Measurements from ENCODE around the gene FYB1. TPM values are rescaled to one million over a fixed set of nuclear protein-coding genes. Genes with fewer than 3 reads are reported as not detected.

The FYB1 gene
- total RNA-seq, 1 donor from 2014 or later, result 4.5 TPM

GRCh38 chr5:39137819-39138451 lies 81.4 kb downstream of the FYB1 start:
- intact Hi-C loops (cut with DNase I), result no loop called here
- no peak for DNase-seq (ENCODE audit: low spot score)

- intact Hi-C loops (cut with DNase I), result no loop called here
Observed at GRCh38 chr5:39137391-39137790, 82.0 kb downstream of the FYB1 start.

GRCh38 chr5:39132792-39133191 lies 86.6 kb downstream of the FYB1 start:
- DNase-seq (ENCODE audit: low spot score), result no peak
- intact Hi-C loops (cut with DNase I), result no loop called here

More at GRCh38 chr5:39137391-39137790, 82.0 kb downstream of the FYB1 start:
- DNase-seq (ENCODE audit: low spot score), result no peak

- intact Hi-C loops (cut with DNase I), result no loop called here
Observed at GRCh38 chr5:39132128-39132447, 87.3 kb downstream of the FYB1 start.

DNA sequence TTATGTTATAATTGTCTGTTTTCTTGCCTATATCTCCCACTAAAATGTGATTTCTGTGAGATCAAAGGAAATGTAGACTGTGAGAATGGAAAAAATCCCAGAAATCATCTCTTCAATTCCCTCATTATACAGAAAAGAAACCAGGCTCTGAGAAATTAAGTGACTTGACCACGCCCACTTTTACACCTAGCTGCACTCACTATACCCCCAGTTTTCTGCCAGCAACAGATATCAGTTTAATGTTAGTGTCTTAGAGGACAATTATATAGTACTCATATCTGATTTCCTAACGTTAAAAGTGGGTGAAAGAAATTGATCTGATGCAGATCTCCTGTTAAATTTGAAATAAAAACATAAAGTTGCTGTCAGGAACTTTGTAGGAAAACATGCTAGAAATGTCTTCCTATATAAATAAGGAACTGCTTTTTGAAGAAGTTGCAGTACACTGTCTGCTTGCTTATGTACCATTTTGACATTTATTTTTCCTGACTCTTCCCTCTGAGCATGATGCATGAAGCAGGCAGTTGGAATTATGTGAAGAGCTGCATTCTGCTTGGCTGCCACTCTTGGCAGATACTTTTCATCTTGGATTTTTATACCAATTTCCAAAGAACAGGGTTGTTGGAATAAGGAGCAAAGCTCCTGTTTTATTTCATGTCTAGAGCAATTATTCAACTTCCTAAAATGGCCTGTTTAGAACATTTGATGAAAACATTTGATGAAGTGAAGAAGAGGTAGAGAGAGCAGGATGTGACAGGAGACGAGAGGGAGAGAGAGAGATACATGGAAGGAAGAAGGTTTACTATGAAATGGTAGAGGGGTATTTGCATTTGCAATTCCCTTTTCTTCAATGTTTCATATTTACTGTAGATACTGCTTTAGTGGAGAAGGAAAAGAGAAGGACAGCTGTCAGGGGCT lies 87.9 kb downstream of the FYB1 start:
- intact Hi-C loops (cut with DNase I), result no loop called here
- no peak for DNase-seq (ENCODE audit: low spot score)

More at GRCh38 chr5:39132128-39132447, 87.3 kb downstream of the FYB1 start:
- no peak for DNase-seq (ENCODE audit: low spot score)

GRCh38 chr5:39130716-39131115 lies 88.6 kb downstream of the FYB1 start:
- DNase-seq (ENCODE audit: low spot score), result no peak
- intact Hi-C loops (cut with DNase I), result no loop called here

- intact Hi-C loops (cut with DNase I), result no loop called here
- DNase-seq (ENCODE audit: low spot score), result no peak
Observed at GRCh38 chr5:39121922-39122321, 97.4 kb downstream of the FYB1 start.

DNA sequence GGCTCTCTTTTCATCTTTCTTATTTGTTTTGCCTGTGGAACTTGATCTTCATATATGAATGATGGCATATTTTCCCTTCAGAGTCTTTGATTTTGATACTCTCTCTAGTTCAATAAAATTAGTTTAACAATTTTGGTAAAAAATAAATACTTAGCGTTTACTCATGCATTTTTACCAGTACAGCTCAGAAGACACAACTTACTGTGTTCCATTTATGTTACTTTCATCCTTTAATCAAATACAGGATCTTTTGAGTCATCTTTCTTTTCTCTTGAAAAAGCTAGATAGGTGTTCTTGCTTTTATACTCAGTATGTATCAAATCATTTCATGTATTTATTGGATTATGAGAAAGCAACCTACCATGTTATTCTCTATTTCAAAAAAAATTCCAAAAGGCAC lies 98.0 kb downstream of the FYB1 start:
- no peak for DNase-seq (ENCODE audit: low spot score)
- intact Hi-C loops (cut with DNase I), result no loop called here

GRCh38 chr5:39120052-39120420 lies 99.3 kb downstream of the FYB1 start:
- intact Hi-C loops (cut with DNase I), result no loop called here
- DNase-seq (ENCODE audit: low spot score), result no peak

- intact Hi-C loops (cut with DNase I), result no loop called here
- no peak for DNase-seq (ENCODE audit: low spot score)
Observed at GRCh38 chr5:39119404-39120051, 99.8 kb downstream of the FYB1 start.

DNA sequence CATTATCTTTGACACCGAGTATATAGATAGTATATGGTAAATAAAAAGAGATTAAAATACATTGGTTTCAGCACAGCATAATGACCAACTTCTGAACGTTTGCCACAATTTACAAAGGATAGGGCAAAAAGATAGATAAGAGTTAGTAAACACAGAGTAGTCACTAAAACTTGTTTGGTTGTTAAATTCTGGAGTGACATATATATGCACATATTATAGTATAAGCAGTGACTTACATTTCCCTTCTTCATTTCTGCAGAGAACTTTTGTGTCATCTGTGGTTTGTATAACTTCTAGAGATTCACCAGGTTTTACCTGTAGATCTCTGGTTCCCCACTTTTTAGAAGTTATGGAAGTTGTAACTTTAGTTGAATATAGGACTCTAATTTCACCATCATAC lies 100.7 kb downstream of the FYB1 start:
- intact Hi-C loops (cut with DNase I), result no loop called here
- no peak for DNase-seq (ENCODE audit: low spot score)

- intact Hi-C loops (cut with DNase I), result no loop called here
Observed at GRCh38 chr5:39117401-39117800, 102.0 kb downstream of the FYB1 start.

DNA sequence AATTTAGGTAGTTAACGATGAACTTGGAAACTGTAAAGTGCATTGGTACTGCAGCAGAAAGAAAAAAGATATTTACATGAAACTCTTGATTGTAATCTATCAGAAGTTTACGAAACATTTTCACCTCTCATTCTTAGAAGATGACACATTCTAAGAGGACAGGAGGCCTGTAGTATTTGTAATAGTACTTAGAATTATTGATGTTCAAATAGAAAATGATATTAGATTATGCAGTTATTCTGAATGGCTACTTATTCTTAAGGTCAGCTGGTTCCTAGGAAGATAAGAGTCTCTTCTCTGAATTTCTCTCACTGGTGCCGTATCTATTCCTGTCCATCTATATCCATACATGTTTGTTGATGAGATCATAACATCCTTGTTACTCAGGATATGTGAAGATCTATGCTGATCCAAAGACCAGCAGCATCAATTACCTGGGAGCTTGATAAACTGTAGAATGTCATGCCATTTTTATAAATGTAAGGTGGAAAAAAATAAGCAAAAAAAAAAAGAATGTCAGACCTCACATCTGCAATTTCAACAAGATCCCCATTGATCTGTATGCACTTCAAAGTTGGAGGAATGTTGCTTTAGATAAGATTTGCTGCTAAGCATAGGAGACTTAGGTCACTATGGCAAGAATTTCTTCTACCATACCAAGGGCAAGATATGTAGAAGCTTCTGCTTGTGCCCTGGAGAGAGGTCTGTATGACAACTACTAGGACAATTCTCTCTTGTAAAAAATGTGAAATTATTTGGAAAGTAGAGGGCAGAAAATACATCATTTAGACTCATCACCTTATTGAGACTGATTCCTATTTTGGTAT lies 102.8 kb downstream of the FYB1 start:
- intact Hi-C loops (cut with DNase I), result no loop called here
- DNase-seq (ENCODE audit: low spot score), result no peak

More at GRCh38 chr5:39117401-39117800, 102.0 kb downstream of the FYB1 start:
- DNase-seq (ENCODE audit: low spot score), result no peak

DNA sequence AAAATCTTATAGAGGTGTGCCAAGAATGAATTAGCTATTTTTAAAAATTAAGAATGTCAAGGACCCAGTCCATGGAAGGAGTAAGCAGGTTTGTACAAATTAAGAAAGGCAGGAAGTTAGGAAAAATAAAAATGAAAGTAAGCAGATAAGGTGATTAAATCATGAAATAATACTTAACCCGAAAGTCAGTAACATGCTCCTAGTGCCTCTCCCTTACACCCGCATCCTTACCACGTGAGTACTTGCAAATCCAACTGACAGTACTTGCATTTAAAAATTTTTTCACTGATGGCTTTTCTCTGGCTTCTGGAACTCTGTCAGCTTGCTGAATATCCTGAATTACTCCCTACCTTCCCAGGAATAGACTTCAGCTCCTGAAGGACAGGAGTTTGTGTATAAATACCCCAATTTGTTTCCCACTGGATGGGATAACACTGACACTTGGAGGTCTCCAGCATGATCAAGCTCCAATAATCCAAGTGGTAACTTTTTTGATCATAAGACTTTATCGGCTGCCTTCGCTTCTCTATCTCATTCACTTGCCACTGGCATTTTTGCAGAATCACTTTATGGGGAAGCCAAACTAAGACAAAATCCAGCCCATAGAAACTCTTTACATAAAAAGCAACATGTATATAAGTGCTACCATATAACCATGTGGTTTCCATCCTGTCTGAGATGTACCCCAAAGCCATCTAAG lies 103.6 kb downstream of the FYB1 start:
- no peak for DNase-seq (ENCODE audit: low spot score)
- intact Hi-C loops (cut with DNase I), result no loop called here

DNA sequence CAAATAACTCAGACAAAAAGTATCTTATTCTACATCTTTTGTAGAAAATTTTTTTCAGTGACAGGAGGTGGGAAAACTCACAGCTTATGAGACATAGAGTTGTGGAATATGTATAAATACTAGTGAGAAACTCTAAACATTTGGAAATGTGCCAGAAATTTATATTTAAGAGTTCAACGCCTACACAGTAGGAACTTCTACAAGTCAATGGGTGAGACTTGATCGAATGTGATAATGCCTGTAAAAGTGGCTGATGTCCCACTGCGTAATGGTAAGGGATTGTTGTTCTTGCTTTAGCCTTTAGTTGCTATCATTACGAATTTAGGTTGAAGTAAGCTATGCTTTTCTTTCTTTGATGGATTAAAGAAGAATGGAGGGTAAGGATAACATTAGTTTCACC lies 105.2 kb downstream of the FYB1 start:
- no peak for DNase-seq (ENCODE audit: low spot score)
- intact Hi-C loops (cut with DNase I), result no loop called here

DNA sequence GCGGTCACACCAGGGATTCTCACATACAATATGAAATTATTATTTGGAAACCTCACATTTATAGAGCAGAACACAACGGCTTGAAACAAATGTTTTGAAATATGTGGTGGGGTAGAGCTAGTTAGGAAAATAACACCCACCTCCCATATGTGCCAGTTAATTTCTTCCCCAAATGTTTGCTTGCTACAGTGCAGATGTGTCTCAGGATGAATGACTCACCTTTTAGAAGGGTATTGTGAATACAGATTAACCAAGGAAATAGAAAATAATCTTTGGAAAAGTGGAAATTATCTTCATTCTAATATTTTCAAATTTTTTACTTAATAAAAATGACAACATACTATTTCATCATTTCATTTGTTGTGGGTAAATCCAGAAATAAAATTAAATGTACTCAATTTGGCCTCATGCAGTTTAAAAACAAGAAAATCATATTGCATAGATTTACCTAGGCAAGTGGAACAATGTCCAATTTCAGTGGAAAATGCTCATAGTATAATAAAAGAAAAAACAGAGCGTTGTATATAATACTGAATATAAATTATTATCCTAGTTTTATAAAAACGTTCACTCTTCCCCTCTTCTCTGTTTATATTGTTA lies 105.9 kb downstream of the FYB1 start:
- intact Hi-C loops (cut with DNase I), result no loop called here
- DNase-seq (ENCODE audit: low spot score), result no peak

- intact Hi-C loops (cut with DNase I), result no loop called here
- DNase-seq (ENCODE audit: low spot score), result no peak
Observed at GRCh38 chr5:39109606-39110005, 109.8 kb downstream of the FYB1 start.

DNA sequence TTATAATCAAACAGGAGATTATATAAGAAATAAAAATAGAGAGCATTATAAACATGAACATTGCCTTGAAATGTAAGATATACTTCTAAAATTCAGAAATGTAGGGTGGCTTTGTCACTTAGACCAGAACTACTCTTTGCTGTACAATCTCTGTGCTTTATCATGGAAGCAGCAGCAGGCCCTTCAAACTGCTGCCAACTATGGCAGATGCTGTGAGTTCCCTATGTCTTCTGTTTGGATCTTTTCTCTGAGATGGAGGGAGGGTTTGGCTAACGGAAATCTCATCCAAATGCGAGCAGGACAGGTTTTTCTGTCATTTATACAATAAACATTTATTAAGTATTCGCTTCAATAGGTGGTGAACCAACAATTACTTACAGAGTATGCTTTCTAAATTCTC lies 110.4 kb downstream of the FYB1 start:
- DNase-seq (ENCODE audit: low spot score), result no peak
- intact Hi-C loops (cut with DNase I), result no loop called here

- intact Hi-C loops (cut with DNase I), result no loop called here
- no peak for DNase-seq (ENCODE audit: low spot score)
Observed at GRCh38 chr5:39107350-39107749, 112.0 kb downstream of the FYB1 start.
